Measurements from ENCODE around the gene NFU1.

DNA sequence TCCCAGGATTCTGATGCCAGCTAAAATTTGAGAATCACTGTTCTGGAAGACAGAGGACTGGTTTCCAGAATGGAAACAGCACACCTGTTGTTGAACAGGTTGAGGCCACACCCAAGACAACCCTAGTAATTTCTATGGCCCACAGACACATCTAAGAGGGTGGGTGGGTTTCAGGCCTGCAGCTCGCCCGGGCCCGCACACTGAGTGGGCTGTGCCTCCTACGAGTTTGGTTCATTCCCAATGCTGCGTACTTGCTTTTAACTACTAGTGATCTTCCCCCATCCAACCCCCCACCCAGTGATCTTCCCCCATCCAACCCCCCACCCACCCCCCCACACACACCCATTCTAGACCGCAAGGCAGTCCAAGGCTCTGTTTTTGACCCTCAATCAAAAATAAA lies 1.3 kb upstream of the NFU1 start:
- TF ChIP-seq POLR2A (IDR thresholded peaks at IDR 0.05) = no peak
- TF ChIP-seq, protein P1, sequence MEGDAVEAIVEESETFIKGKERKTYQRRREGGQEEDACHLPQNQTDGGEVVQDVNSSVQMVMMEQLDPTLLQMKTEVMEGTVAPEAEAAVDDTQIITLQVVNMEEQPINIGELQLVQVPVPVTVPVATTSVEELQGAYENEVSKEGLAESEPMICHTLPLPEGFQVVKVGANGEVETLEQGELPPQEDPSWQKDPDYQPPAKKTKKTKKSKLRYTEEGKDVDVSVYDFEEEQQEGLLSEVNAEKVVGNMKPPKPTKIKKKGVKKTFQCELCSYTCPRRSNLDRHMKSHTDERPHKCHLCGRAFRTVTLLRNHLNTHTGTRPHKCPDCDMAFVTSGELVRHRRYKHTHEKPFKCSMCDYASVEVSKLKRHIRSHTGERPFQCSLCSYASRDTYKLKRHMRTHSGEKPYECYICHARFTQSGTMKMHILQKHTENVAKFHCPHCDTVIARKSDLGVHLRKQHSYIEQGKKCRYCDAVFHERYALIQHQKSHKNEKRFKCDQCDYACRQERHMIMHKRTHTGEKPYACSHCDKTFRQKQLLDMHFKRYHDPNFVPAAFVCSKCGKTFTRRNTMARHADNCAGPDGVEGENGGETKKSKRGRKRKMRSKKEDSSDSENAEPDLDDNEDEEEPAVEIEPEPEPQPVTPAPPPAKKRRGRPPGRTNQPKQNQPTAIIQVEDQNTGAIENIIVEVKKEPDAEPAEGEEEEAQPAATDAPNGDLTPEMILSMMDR (IDR thresholded peaks at IDR 0.05) = no peak

Measured in right lobe of liver (tissue), 4 donors.